GM10266 (cell line): ENCODE data around the gene GALC.

Experiments used
- DNase-seq: peaks from one replicate; pipeline ENCODE4 v3.0.0; 2012; ENCODE audit errors: extremely low spot score
- CTCF ChIP-seq: IDR thresholded peaks from 2 replicates; pipeline ENCODE4 v1.5.1; 2012; ENCODE audit warnings: mild to moderate bottlenecking, low read depth; ENCODE audit not compliant: control insufficient read depth, insufficient read depth; ENCODE audit errors: missing control alignments

Gene GALC

GRCh38 chr14:88017535-88017934 lies 24.6 kb upstream of the GALC start:
- DNase-seq = no peak
- no peak for TF ChIP-seq CTCF

GRCh38 chr14:88016768-88017167 lies 23.8 kb upstream of the GALC start:
- no peak for TF ChIP-seq CTCF
- DNase-seq = no peak

GRCh38 chr14:88013750-88014349 lies 20.9 kb upstream of the GALC start:
- peak; percentile 81 for TF ChIP-seq CTCF
- DNase-seq = peak; percentile 34

- TF ChIP-seq CTCF = no peak
- no peak for DNase-seq
Observed at GRCh38 chr14:88012495-88012894, 19.5 kb upstream of the GALC start.

- TF ChIP-seq CTCF = no peak
- no peak for DNase-seq
Observed at GRCh38 chr14:88010331-88010730, 17.3 kb upstream of the GALC start.

GRCh38 chr14:88009486-88009885 lies 16.5 kb upstream of the GALC start:
- no peak for DNase-seq
- TF ChIP-seq CTCF = no peak

GRCh38 chr14:88008039-88008742 lies 15.2 kb upstream of the GALC start:
- no peak for DNase-seq
- TF ChIP-seq CTCF = no peak
